HCT116 (cell line): Measurements from ENCODE around the gene SLFN12L.

ENCODE experiments used
- ATF3 ChIP-seq: IDR thresholded peaks from 2 replicates; pipeline ENCODE4 v1.6.1; 2012
- CEBPB ChIP-seq: IDR thresholded peaks from 2 replicates; pipeline ENCODE4 v1.6.1; 2012; ENCODE audit warnings: low read depth
- CTCF ChIP-seq, 3 experiments: fragments of 200-600 bp in 1 of 3; sonication (generic) in 1 of 3; IDR thresholded peaks in 2 of 3; conservative IDR thresholded peaks in 1 of 3; 2 replicates each; pipeline ENCODE4 v1.5.1; 2012 to 2017; ENCODE audit warnings: low read depth in 2 of 3, low read length in 2 of 3, antibody characterized with exemption in 1 of 3, borderline replicate concordance in 1 of 3, control low read depth in 1 of 3, mild to moderate bottlenecking in 1 of 3, mixed read lengths in 1 of 3, mixed run types in 1 of 3, moderate library complexity in 1 of 3; ENCODE audit not compliant: insufficient read depth in 1 of 3
- EZH2 ChIP-seq: fragments of 200-600 bp; sonication (generic); IDR thresholded peaks from 2 replicates; pipeline ENCODE4 v1.6.1; 2017; ENCODE audit warnings: antibody characterized with exemption, mixed run types
- EZH2phosphoT487 ChIP-seq: fragments of 200-600 bp; IDR thresholded peaks from 2 replicates; pipeline ENCODE4 v1.6.1; 2018; ENCODE audit warnings: antibody characterized with exemption, borderline replicate concordance
- POLR2A ChIP-seq: IDR thresholded peaks from 2 replicates; pipeline ENCODE4 v1.7.0; 2011; ENCODE audit warnings: borderline replicate concordance; ENCODE audit not compliant: insufficient read depth, insufficient read length; ENCODE audit errors: extremely low read depth
- POLR2AphosphoS5 ChIP-seq: IDR thresholded peaks from 2 replicates; pipeline ENCODE4 v1.6.1; 2011; ENCODE audit warnings: mild to moderate bottlenecking, low read depth, low read length, moderate library complexity
- RAD21 ChIP-seq: IDR thresholded peaks from 2 replicates; pipeline ENCODE4 v1.6.1; 2012; ENCODE audit warnings: low read depth, mild to moderate bottlenecking
- SP1 ChIP-seq: IDR thresholded peaks from 2 replicates; pipeline ENCODE4 v1.6.1; 2012; ENCODE audit warnings: low read depth
- TCF7L2 ChIP-seq: IDR thresholded peaks from 2 replicates; pipeline ENCODE4 v1.7.0; 2011; ENCODE audit warnings: borderline replicate concordance, inconsistent platforms; ENCODE audit not compliant: insufficient read depth, insufficient read length; ENCODE audit errors: extremely low read depth
- YY1 ChIP-seq: IDR thresholded peaks from 2 replicates; pipeline ENCODE4 v1.6.1; 2011; ENCODE audit warnings: low read length, low read depth, moderate library complexity, mild to moderate bottlenecking; ENCODE audit not compliant: insufficient replicate concordance; ENCODE audit errors: extremely low read depth
- TF ChIP-seq, protein P1 (sequence below): IDR thresholded peaks from 2 replicates; pipeline ENCODE4 v1.6.1; 2012; ENCODE audit warnings: low read depth
- TF ChIP-seq, protein P2 (sequence below): IDR thresholded peaks from 2 replicates; pipeline ENCODE4 v1.6.1; 2011; ENCODE audit warnings: mild to moderate bottlenecking, low read length, moderate library complexity; ENCODE audit not compliant: insufficient replicate concordance; ENCODE audit errors: extremely low read depth

- TF ChIP-seq CTCF (IDR thresholded peaks at IDR 0.05 in 2 of 3, conservative IDR thresholded peaks at IDR 0.05 in 1 of 3; ENCODE audit: borderline replicate concordance in 1 of 3, insufficient read depth in 1 of 3, low read depth in 2 of 3, low read length in 2 of 3) (no peak), YY1 (no peak), POLR2A (no peak), CEBPB (no peak), TCF7L2 (no peak), EZH2phosphoT487 (no peak), ATF3 (no peak), RAD21 (no peak), POLR2AphosphoS5 (no peak), EZH2 (no peak), SP1 (no peak)
- TF ChIP-seq, protein P1, sequence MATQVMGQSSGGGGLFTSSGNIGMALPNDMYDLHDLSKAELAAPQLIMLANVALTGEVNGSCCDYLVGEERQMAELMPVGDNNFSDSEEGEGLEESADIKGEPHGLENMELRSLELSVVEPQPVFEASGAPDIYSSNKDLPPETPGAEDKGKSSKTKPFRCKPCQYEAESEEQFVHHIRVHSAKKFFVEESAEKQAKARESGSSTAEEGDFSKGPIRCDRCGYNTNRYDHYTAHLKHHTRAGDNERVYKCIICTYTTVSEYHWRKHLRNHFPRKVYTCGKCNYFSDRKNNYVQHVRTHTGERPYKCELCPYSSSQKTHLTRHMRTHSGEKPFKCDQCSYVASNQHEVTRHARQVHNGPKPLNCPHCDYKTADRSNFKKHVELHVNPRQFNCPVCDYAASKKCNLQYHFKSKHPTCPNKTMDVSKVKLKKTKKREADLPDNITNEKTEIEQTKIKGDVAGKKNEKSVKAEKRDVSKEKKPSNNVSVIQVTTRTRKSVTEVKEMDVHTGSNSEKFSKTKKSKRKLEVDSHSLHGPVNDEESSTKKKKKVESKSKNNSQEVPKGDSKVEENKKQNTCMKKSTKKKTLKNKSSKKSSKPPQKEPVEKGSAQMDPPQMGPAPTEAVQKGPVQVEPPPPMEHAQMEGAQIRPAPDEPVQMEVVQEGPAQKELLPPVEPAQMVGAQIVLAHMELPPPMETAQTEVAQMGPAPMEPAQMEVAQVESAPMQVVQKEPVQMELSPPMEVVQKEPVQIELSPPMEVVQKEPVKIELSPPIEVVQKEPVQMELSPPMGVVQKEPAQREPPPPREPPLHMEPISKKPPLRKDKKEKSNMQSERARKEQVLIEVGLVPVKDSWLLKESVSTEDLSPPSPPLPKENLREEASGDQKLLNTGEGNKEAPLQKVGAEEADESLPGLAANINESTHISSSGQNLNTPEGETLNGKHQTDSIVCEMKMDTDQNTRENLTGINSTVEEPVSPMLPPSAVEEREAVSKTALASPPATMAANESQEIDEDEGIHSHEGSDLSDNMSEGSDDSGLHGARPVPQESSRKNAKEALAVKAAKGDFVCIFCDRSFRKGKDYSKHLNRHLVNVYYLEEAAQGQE, result no peak
- TF ChIP-seq, protein P2, sequence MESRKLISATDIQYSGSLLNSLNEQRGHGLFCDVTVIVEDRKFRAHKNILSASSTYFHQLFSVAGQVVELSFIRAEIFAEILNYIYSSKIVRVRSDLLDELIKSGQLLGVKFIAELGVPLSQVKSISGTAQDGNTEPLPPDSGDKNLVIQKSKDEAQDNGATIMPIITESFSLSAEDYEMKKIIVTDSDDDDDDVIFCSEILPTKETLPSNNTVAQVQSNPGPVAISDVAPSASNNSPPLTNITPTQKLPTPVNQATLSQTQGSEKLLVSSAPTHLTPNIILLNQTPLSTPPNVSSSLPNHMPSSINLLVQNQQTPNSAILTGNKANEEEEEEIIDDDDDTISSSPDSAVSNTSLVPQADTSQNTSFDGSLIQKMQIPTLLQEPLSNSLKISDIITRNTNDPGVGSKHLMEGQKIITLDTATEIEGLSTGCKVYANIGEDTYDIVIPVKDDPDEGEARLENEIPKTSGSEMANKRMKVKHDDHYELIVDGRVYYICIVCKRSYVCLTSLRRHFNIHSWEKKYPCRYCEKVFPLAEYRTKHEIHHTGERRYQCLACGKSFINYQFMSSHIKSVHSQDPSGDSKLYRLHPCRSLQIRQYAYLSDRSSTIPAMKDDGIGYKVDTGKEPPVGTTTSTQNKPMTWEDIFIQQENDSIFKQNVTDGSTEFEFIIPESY, result no peak
These were observed 58.2 kb downstream of the SLFN12L start for GRCh38 chr17:35479271-35479670.
